ENCODE measurements around the gene EEF1AKMT2.
"Not testable (repeated sequence)": the region's sequence is repeated elsewhere in the genome, so short reads cannot be mapped to it uniquely, and the experiment has no call there.

EEF1AKMT2 gene

GRCh38 chr10:124798781-124799180 lies 7.1 kb upstream of the EEF1AKMT2 start:
- Mint-ChIP-seq H3K27me3 (peaks cover 8 to 9% of the 10 kb centered on the region in 2 donors), H3K36me3 (ENCODE audit: insufficient read depth) (peaks cover 7% of the 10 kb centered on the region), H3K4me3 (no peak overlapping the region), H3K27ac (no peak overlapping the region), H3K4me1 (ENCODE audit: low read depth in 2 of 2) (peaks cover 8 to 16% of the 10 kb centered on the region in 2 donors), H3K9me3 (no peaks in the 10 kb centered on the region)
- no peak for DNase-seq
- no peak for ATAC-seq (replicated peaks)

- H3K4me1 Mint-ChIP-seq (ENCODE audit: low read depth in 2 of 2), result peaks cover 8 to 16% of the 10 kb centered on the region in 2 donors
- H3K27ac Mint-ChIP-seq, result no peak overlapping the region
- H3K4me3 Mint-ChIP-seq, result no peak overlapping the region
- H3K9me3 Mint-ChIP-seq, result no peaks in the 10 kb centered on the region
- H3K27me3 Mint-ChIP-seq, result peaks cover 8 to 9% of the 10 kb centered on the region in 2 donors
- peaks cover 7% of the 10 kb centered on the region for H3K36me3 Mint-ChIP-seq (ENCODE audit: insufficient read depth)
- DNase-seq, result no peak
- no peak for ATAC-seq (replicated peaks)
Observed at GRCh38 chr10:124798364-124798763, 6.7 kb upstream of the EEF1AKMT2 start.

DNA sequence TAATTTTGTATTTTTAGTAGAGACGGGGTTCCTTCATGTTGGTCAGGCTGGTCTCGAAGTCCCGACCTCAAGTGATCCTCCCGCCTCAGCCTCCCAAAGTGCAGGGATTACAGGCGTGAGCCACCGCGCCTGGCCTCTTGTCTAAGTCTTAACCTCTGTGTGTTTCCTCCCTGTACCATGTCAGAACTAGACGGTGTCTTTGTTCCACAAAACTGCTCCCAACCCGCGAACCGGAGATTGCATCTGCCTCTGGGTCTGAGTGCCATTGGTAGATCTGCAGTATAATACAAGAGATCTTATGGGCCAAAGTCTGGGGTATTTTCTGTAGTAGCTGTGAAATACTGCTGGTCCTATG lies 1.3 kb upstream of the EEF1AKMT2 start:
- Mint-ChIP-seq H3K4me1 (ENCODE audit: low read depth in 2 of 2) (peaks cover 15 to 18% of the 10 kb centered on the region in 2 donors), H3K4me3 (peak overlapping the region; percentile 96 to 99), H3K36me3 (ENCODE audit: insufficient read depth) (peaks cover 30% of the 10 kb centered on the region), H3K9me3 (no peaks in the 10 kb centered on the region), H3K27me3 (peaks cover under 1 to 1% of the 10 kb centered on the region in 2 donors), H3K27ac (peak overlapping the region; percentile 97 to 99)
- ATAC-seq (replicated peaks) (no peak), DNase-seq (no peak)

- H3K36me3 Mint-ChIP-seq (ENCODE audit: insufficient read depth), result peaks cover 85% of the 10 kb centered on the region
- not testable (repeated sequence) for H3K27me3 Mint-ChIP-seq; H3K9me3 Mint-ChIP-seq; H3K4me3 Mint-ChIP-seq; DNase-seq; H3K27ac Mint-ChIP-seq; H3K4me1 Mint-ChIP-seq (ENCODE audit: low read depth in 2 of 2); ATAC-seq (replicated peaks)
Observed at GRCh38 chr10:124782900-124783299, 8.8 kb downstream of the EEF1AKMT2 start.

DNA sequence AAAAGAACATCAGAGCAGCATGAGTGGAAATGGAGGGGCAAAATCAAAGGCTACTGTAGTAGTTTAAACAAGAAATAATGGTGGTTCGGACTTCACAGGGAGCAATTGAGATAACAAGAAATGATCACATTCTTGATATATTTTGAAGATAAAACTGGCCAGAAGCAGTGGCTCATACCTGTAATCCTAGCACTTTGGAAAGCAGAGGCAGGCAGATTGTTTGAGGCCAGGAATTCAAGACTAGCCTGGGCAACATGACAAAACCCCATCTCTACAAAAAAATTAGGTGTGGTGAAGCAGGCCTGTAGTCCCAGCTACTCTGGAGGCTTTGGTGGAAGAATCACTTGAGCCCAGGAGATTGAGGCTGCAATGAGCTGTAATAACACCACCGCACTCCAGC lies 22.9 kb downstream of the EEF1AKMT2 start:
- peaks cover 56% of the 10 kb centered on the region for H3K36me3 Mint-ChIP-seq (ENCODE audit: insufficient read depth)

DNA sequence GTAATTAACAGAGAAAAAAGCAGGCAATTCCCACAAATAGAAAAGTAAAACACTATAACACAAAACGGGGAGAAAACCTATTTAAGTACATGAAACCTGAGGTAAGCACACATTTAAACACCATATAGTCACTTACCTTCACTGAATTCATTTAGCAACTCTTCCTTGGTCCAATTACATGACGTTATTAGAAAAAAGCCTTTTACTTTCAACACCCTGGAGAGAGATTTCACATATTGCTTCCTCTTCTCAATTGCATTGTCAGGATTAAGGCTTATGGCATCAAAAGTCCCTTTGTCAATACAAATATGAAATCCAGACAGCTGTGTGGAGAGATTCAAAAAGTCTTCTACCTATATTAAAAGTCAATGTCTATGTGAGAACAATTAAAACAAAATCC lies 26.4 kb downstream of the EEF1AKMT2 start:
- Mint-ChIP-seq H3K9me3 (no peaks in the 10 kb centered on the region), H3K27me3 (no peaks in the 10 kb centered on the region), H3K4me3 (no peak overlapping the region), H3K36me3 (ENCODE audit: insufficient read depth) (peaks cover 53% of the 10 kb centered on the region), H3K4me1 (ENCODE audit: low read depth in 2 of 2) (peaks cover 0 to 4% of the 10 kb centered on the region in 2 donors), H3K27ac (no peak overlapping the region)
- DNase-seq (no peak), ATAC-seq (replicated peaks) (no peak)

More for the DNA sequence above, 22.9 kb downstream of the EEF1AKMT2 start:
- no peaks in the 10 kb centered on the region for H3K9me3 Mint-ChIP-seq
- no peaks in the 10 kb centered on the region for H3K27me3 Mint-ChIP-seq
- H3K4me3 Mint-ChIP-seq, result no peak overlapping the region
- peaks cover 0 to 4% of the 10 kb centered on the region in 2 donors for H3K4me1 Mint-ChIP-seq (ENCODE audit: low read depth in 2 of 2)
- DNase-seq (no peak), ATAC-seq (replicated peaks) (no peak)
- peak overlapping the region in 1 of 2 donors; percentile 41 for H3K27ac Mint-ChIP-seq

DNA sequence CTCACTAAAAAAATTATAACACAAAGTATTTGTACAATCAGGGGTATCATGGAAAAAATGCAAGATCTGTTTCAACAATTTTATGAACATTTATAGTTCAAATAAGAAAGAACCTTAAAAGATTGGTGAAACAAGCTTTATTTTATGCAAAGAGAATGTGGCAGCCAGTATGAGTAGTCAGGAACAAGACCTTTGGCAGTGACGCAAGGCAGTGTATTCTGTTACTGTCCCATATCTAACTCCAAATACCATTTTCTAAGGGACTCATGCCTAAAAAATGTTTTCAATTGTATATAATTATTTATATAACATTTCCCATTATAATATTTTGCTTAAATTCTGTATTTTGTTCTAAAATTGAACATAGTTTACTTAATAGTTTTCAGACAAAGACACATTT lies 28.4 kb downstream of the EEF1AKMT2 start:
- H3K9me3 Mint-ChIP-seq, result no peaks in the 10 kb centered on the region
- ATAC-seq (replicated peaks), result no peak
- no peak overlapping the region for H3K4me3 Mint-ChIP-seq
- peaks cover 58% of the 10 kb centered on the region for H3K36me3 Mint-ChIP-seq (ENCODE audit: insufficient read depth)
- no peak overlapping the region for H3K27ac Mint-ChIP-seq
- DNase-seq, result no peak
- peaks cover 0 to 4% of the 10 kb centered on the region in 2 donors for H3K4me1 Mint-ChIP-seq (ENCODE audit: low read depth in 2 of 2)
- H3K27me3 Mint-ChIP-seq, result no peaks in the 10 kb centered on the region

DNA sequence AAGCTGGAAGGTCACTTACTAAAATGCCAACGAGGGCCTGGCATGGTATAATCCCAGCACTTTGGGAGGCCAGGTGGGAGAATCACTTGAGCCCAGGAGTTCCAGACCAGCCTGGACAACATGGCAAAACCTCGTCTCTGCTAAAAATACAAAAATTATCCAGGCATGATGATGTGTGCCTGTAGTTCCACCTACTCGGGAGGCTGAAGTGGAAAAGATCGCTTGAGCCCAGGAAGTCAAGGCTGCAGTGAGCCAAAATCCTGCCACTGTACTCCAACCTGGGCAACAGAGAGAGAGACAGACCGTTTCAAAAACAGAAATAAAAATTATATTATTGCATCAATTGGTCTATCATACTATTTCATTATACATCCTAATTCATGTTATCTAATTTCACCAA lies 29.4 kb downstream of the EEF1AKMT2 start:
- DNase-seq (no peak), ATAC-seq (replicated peaks) (no peak)
- no peaks in the 10 kb centered on the region for H3K9me3 Mint-ChIP-seq
- H3K4me3 Mint-ChIP-seq, result no peak overlapping the region
- no peaks in the 10 kb centered on the region for H3K27me3 Mint-ChIP-seq
- H3K27ac Mint-ChIP-seq, result no peak overlapping the region
- H3K4me1 Mint-ChIP-seq (ENCODE audit: low read depth in 2 of 2), result no peaks in the 10 kb centered on the region
- H3K36me3 Mint-ChIP-seq (ENCODE audit: insufficient read depth), result peaks cover 49% of the 10 kb centered on the region

DNA sequence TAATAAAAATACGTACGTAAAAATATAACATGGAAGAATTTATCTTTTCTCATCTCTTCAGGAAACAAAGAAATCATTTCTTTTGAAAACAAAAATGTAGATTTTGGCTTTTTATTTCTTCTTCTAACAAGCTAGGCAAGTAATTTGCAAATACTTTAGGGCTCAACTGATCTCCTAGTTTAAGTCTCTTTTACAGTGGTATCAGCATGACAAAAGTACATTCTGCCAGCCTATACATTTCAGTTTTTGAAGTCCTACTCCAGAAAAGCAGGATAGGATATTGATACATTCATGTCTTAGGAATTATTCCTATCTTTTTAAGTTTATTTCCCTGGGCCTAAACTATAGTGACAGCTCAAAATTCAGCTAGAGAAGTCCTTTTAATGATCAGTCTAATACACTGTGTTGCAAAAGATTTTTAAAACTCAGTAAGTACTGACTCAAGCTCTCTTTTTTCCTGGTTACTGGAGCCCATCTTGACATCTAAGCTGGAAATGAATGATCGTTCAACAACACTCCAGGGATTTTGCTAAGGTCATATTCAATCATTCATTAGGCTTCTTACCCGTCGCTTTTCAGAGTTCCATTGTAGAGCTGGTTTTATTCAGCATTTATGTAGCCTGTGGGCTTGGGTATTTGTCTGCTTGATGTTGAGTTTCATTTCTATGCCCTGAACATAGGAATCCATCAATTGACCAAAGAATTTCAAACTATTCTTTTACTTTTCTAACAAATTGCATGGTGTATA lies 35.4 kb downstream of the EEF1AKMT2 start:
- Mint-ChIP-seq H3K4me3 (no peak overlapping the region), H3K4me1 (ENCODE audit: low read depth in 2 of 2) (no peaks in the 10 kb centered on the region), H3K9me3 (no peaks in the 10 kb centered on the region), H3K27ac (no peak overlapping the region), H3K27me3 (no peaks in the 10 kb centered on the region), H3K36me3 (ENCODE audit: insufficient read depth) (peaks cover 39% of the 10 kb centered on the region)
- DNase-seq (no peak), ATAC-seq (replicated peaks) (no peak)

DNA sequence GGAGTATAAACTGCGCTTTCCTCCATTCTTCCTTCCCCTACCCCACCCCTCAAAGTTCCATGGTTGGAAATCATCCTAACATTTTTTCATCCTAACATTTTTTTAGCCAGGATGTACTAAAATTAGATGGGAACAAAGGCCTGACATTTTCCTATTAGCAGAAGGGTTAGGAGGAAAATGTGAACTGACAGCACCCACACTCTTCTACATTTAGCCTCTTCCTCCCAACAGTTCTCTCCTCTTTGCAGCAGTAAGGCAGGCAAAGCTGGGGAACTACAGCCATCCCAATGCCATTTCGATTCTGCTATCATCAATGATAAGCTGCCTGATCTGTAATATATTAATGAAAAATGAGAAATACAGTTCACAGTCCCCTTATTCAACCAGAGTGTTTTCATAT lies 36.1 kb downstream of the EEF1AKMT2 start:
- H3K27me3 Mint-ChIP-seq, result no peaks in the 10 kb centered on the region
- ATAC-seq (replicated peaks) (no peak), DNase-seq (no peak)
- no peaks in the 10 kb centered on the region for H3K4me1 Mint-ChIP-seq (ENCODE audit: low read depth in 2 of 2)
- no peak overlapping the region for H3K27ac Mint-ChIP-seq
- no peak overlapping the region for H3K4me3 Mint-ChIP-seq
- no peaks in the 10 kb centered on the region for H3K9me3 Mint-ChIP-seq
- peaks cover 38% of the 10 kb centered on the region for H3K36me3 Mint-ChIP-seq (ENCODE audit: insufficient read depth)

- Mint-ChIP-seq H3K27me3 (no peaks in the 10 kb centered on the region), H3K27ac (no peak overlapping the region)
- DNase-seq, result no peak
Observed at GRCh38 chr10:124754227-124754626, 37.5 kb downstream of the EEF1AKMT2 start.

GRCh38 chr10:124748953-124749645 lies 42.6 kb downstream of the EEF1AKMT2 start:
- H3K27ac Mint-ChIP-seq, result peak overlapping the region in 1 of 2 donors; percentile 75
- DNase-seq (no peak), ATAC-seq (replicated peaks) (no peak)
- no peaks in the 10 kb centered on the region for H3K9me3 Mint-ChIP-seq
- no peak overlapping the region for H3K4me3 Mint-ChIP-seq
- H3K4me1 Mint-ChIP-seq (ENCODE audit: low read depth in 2 of 2), result peaks cover 9 to 15% of the 10 kb centered on the region in 2 donors
- H3K36me3 Mint-ChIP-seq (ENCODE audit: insufficient read depth), result peaks cover 11% of the 10 kb centered on the region
- no peaks in the 10 kb centered on the region for H3K27me3 Mint-ChIP-seq

More at GRCh38 chr10:124754227-124754626, 37.5 kb downstream of the EEF1AKMT2 start:
- no peak for ATAC-seq (replicated peaks)
- Mint-ChIP-seq H3K36me3 (ENCODE audit: insufficient read depth) (peaks cover 24% of the 10 kb centered on the region), H3K4me3 (no peak overlapping the region), H3K4me1 (ENCODE audit: low read depth in 2 of 2) (no peaks in the 10 kb centered on the region), H3K9me3 (no peaks in the 10 kb centered on the region)

- Mint-ChIP-seq H3K4me1 (ENCODE audit: low read depth in 2 of 2) (peaks cover 9 to 15% of the 10 kb centered on the region in 2 donors), H3K27ac (peak overlapping the region in 1 of 2 donors; percentile 78), H3K36me3 (ENCODE audit: insufficient read depth) (peaks cover 16% of the 10 kb centered on the region), H3K4me3 (no peak overlapping the region), H3K27me3 (no peaks in the 10 kb centered on the region), H3K9me3 (no peaks in the 10 kb centered on the region)
- DNase-seq (no peak), ATAC-seq (replicated peaks) (no peak)
Observed at GRCh38 chr10:124748166-124748565, 43.5 kb downstream of the EEF1AKMT2 start.

GRCh38 chr10:124747745-124748144 lies 43.9 kb downstream of the EEF1AKMT2 start:
- Mint-ChIP-seq H3K4me3 (no peak overlapping the region), H3K4me1 (ENCODE audit: low read depth in 2 of 2) (peaks cover 9 to 18% of the 10 kb centered on the region in 2 donors), H3K27ac (peak overlapping the region in 1 of 2 donors; percentile 78), H3K9me3 (no peaks in the 10 kb centered on the region), H3K27me3 (no peaks in the 10 kb centered on the region), H3K36me3 (ENCODE audit: insufficient read depth) (peaks cover 21% of the 10 kb centered on the region)
- no peak for DNase-seq
- no peak for ATAC-seq (replicated peaks)

Measured in effector memory CD8-positive, alpha-beta T cell (primary cell).